ENCODE data around the gene TEX261.

TEX261 gene

DNA sequence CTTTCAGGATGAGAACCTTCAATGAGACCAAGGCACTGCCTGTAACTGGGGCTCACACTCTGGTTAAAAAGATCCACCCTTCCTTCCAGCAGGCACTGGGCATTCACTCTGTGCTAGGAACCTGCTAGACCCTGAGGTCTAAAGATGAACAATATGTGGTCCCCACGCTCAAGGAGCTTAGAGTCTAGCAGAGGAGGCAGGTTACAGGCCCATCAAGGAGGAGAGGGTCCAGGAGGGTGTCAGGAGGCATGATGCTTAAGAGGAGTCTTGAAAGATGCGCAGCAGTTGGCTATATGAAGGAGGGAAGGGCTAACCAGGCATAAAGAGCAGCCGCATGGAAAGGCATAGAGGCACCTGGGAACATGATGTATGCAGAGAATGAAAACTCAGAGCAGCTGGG, 11.7 kb downstream of the TEX261 start:
- DNase-seq (ENCODE audit: low read depth, low spot score) = no peak

DNA sequence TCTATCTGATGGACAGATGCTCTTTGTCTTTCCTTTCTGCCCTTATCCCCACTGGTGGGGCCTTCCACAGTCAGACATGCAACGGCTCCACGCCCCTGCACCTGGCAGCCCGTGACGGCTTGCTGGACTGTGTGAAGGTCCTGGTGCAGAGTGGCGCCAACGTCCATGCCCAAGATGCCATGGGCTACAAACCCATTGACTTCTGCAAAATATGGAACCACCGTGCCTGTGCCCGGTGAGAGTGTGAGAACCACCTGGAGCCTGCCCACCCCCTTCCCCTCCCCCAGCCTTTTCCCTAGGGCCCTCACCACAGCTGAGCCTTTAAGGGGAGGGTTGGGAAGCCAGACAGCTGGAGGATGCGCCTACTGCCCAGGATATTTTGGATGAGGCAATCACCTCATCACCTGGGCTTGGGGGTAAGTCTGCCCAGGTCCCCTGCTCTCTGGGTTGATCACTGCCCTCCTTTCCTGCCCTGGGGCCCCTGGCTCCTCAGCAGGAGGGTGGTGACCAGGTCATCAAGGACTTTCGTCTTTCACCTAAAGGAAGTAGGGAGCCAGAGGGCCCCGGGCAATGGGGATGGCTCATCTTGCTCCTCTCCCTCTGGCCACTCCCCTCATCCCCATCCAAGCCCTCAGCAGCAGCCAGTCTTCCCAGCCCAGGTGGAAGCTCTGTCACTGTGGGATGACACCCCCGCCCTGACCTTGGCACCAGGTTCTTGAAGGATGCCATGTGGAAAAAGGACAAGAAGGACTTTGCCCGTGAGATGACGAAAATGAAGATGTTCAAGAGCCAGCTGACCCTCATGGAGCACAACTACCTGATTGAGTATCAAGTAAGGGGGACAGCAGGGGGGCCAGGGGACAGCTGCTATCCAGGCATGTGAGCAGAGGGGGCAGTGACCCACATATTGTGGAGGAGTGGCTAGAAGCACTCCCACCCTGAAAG, 12.5 kb downstream of the TEX261 start:
- no peak for DNase-seq (ENCODE audit: low read depth, low spot score)

DNA sequence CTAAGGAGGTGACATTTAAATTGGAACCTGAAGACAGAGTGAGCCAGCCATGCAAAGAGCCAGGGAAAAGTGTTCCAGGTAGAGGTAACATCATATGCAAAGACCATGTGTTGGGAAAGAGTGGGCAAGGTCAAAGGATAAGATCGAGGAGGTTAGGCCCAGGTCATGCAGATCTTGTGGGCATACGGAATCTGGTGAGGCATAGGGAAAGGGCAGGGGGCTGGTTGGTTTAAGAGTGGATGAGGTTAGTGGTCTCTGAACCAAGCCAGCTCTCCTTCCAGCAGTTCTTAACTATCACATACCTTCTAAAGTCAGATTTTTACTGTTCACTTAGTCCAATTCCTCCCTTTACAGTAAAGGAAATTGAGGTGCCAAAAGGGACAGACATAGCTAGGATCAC, 13.3 kb downstream of the TEX261 start:
- DNase-seq (ENCODE audit: low read depth, low spot score) = no peak

DNA sequence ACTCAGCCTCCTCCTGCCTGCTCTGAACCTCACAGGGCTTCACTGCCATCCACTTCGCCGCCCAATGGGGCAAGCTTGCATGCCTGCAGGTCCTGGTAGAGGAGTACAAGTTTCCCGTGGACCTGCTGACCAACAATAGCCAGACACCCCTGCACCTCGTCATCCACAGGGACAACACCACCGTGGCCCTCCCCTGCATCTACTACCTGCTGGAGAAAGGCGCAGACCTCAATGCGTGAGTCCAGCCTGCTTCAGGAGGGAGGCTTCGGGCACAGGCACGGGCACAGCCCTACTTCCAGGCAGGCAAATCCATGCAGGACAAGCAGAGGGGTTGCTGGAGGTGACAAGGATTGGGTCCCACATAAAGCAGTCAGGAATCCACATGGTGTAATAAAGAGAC, 15.0 kb downstream of the TEX261 start:
- no peak for DNase-seq (ENCODE audit: low read depth, low spot score)

DNA sequence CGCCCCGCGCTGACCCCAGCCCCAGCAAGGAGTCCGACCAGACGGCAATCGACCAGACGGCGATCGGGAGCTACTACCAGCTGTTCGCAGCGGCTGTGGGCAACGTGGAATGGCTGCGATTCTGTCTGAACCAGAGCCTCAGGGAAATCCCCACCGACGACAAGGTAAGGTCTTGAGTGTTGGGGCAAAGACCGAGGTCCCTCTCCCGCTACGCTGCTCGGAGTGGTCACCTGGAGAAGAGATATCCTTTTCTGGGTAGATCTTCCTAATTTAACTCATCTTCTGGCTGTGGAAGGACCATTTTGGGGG, 15.5 kb downstream of the TEX261 start:
- no peak for DNase-seq (ENCODE audit: low read depth, low spot score)

DNA sequence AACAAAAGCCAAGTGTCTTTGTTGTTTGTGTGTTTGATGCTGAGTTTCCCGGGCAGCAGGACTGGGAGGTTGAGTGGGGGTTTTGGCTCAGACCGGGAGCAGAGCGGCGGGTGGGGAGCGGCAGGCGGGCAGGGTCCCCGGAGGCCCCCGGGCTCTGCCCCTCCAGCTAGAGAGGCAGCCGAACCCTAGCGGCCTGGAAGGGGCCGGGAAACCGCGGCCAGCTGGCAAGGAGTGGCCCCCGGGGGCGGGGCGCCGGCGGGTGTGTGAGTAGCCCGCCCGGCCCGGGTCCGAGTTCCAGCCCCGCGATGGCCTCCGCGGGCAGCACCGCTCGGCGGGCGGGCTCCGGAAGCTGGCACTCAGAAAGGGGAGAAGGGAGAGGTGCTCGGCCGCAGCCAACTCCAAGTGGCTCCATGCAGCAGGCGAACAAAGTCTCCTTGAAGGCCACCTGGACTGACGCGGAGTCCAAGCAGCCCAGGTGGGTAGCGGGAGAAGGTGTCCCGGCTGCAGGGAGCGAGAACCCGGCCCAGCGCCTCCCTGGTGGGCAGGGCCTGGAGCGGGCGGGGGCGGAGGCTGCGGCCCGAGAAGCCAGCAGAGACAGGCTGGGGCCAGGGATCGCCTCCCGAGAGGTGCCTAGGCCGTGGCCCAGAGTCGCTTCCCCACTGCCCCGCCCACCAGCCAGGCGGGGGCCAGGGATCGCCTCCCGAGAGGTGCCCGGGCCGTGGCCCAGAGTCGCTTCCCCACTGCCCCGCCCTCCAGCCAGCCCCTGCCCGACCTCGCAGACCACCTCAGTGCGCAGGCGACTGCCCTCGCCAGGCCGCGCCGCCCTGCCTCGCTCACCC, 16.1 kb downstream of the TEX261 start, which contains the start of gene ANKRD53:
TSS of gene ANKRD53 (plus strand) at position 290 of the 839 bp plus-strand sequence. CDS start at position 306, 16 bp downstream.
- DNase-seq (ENCODE audit: low read depth, low spot score) = no peak

DNA sequence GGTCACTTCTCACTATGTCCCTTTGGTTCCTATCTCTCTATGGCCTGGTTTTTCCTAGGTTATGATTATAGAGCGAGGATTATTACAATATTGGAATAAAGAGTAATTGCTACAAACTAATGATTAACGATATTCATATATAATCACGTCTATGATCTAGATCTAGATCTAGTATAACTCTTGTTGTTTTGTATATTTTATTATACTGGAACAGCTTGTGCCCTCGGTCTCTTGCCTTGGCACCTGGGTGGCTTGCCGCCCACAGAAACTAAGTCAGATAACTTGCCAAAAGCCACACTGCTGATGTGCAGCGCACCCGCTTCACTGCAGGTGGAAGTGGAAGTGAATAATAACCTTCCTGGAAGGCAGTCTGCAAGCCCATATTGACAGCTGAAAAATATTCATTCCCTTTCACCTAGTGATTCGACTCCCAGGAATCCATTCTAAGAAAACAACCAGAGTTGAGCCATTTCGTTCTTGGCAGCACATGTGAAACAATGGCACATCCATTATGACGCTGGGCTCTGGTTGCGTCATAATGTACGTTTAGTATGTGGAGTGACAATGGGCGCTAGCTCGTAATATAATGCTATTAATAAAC, 17.0 kb downstream of the TEX261 start:
- no peak for DNase-seq (ENCODE audit: low read depth, low spot score)

DNA sequence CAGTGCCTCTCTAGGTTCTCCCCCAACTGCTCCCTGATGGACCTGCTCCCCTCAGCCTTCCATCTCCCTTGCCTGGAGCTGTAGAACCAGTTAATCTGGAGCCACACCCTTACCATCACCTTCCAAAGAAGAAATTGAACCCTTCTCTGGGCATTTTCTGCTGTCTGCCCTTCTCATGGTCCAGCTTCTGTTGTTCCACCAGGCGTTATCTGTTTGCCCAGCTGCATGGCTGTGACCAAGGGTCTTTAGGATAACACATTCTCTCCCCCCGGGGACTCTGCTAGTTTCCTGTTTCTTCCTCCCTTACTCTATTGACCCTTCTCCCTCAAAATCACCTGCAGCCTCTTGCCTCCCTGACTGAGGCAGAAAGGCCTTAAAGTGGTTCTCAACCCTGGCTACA, 19.4 kb downstream of the TEX261 start:
- no peak for DNase-seq (ENCODE audit: low read depth, low spot score)

DNA sequence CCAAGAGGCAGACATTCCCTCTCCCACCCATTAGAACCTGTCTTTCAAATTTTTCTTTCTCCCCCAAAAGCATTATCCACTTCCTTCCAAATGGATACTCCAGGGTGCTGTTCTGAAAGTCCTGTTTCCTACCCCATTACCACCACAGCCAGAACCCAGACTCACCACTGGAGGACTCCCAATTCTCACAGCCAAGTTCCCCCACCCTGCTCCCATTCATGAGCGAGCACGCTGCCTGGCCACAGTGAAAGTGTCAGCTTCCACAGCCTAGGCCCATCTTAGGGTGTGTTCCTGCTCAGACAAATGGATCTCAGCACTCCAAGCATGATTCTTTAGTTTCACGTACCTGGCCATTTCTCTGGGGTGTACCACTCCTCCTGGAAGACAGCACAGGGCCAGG, 20.1 kb downstream of the TEX261 start:
- DNase-seq (ENCODE audit: low read depth, low spot score) = no peak

DNA sequence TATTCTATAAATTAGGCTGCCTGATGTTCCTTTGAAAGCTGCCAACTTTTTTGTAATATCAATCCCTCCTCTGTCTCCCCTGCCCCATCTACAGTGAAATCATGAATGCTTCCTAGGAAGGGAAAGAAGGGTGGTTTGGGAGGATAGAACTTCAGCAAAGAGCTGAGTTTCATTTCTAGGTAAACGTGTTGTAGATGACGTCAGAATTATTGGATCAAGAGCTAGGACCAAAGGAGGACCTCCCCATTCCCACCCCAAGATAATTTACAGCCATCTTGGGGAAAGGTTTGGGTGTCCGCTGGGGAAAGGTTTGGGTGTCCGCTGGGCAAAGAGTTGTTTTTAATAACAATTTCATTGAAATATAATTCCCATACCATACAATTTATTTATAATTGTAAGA, 27.5 kb downstream of the TEX261 start:
- DNase-seq (ENCODE audit: low read depth, low spot score) = no peak

DNA sequence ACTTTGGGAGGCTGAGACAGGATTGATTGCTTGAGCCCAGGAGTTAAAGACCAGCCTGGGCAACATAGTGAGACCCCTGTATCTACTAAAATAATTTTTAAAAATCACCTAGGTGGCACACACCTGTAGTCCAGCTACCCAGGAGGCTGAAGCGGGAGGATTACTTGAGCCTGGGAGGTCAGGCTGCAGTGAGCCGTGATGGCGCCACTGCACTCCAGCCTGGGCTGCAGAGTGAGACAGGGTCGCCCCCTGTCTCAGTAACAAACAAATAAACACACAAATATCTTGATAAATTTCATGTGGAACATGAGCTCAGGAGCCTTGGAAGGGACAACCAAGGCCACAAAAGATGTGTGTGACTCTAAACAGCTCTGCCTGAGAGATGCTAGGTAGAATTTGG, 28.0 kb downstream of the TEX261 start:
- DNase-seq (ENCODE audit: low read depth, low spot score) = no peak

DNA sequence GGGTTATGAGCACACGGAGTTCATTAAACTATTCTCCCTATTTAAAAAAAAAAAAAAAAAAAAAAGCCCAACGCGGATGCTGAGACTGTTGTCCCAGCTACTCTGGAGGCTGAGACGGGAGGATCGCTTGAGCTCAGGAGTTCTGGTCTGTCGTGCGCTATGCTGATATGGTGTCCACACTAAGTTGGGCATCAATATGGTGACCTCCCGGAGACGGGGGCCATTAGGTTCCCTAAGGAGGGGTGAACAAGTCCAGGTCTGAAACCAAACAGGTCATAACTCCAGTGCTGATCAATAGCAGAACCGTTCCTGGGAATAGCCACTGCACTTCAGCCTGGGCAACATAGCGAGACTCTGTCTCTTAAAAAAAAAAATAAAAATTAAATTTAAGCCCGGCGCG, 29.2 kb downstream of the TEX261 start:
- no peak for DNase-seq (ENCODE audit: low read depth, low spot score)

DNA sequence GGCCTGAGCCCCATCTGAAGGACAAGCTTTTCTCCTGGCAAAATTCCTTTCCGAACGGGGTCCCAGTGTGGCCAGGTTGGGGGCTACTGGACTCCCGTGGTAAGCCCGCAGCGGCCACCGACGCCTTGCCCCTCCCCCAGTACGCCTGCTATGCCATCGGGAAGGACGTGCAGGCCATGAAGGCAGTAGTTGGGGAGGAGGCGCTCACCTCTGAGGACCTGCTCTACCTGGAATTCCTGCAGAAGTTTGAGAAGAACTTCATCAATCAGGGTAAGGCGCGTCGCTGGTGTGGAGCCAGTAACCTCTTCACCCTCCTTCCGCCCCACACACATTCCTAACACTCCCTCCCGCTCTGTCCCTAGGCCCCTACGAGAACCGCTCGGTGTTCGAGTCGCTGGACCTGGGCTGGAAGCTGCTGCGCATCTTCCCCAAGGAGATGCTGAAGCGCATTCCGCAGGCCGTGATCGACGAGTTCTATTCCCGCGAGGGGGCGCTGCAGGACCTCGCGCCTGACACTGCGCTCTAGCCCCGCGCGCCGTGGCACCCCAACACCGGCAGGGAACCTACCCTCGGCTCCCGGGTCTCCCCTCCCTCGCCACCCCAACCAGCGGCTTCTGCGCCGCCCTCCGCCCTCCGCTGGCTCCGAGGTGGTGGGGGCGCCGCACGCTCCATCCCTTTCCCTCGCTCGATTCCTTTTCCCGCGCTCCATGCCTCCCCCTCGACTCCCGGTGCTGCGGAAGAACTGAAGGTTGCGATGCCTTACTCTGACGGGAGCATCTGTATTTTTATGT, 29.9 kb downstream of the TEX261 start:
- DNase-seq (ENCODE audit: low read depth, low spot score) = no peak

DNA sequence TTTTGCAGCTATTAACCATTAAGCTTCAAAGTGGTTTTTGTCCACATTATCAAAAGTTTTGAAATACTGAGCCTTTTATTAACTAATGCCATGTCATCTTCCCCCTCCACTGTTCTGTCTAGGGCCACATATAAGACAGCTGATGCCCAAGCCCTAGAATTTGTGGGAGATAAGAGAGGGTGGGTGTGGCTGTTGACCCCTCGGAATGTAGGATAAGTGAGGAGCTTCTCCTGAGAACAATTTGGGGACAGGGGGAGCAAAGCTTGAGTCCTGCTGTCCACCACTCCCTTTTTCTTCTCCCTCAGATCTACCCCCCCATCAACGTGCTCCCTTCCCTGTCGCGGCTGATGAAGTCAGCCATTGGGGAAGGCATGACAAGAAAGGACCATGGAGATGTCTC, 30.5 kb downstream of the TEX261 start:
- DNase-seq (ENCODE audit: low read depth, low spot score) = no peak

DNA sequence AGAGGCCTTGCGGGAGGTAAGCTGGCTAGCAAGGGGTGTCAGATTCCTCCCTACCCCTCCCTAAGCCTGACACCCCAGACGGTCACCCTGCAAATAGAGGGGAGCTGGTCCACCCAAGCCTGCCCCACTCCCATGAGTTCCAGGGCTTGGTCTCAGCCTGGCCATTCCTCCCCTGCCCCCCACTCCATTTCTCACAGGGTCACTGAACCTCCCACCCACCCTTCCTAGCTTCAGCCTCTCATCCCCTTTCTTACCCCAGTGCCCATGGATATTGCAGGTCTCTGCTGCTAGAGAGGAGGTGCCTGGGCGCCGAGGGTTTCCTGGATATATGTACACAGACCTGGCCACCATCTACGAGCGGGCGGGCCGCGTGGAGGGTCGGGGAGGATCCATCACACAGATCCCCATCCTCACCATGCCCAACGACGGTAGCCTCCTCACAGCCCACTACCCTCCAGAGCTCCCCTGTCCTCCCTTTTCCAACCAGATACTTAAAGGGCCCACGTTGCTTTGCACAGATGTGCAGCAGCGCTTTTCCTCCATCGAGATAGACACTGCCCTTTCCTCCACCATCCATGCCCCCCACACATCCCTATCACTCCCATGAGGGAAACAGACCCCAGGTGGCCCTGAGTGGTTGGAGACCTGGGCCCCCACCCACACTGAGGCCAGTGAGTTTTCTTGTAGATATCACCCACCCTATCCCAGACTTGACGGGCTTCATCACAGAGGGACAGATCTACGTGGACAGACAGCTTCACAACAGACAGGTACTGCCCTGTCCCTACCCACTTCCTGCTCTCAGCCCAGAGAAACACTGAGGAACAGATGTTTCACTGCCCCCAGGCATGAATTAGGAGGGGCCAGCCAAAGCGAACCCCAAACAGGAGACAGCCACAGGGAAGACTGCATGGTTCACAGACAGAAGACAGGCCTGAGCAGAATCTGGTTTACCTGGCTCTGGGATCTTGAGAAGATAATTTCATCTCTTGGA, 31.5 kb downstream of the TEX261 start:
- DNase-seq (ENCODE audit: low read depth, low spot score) = no peak

DNA sequence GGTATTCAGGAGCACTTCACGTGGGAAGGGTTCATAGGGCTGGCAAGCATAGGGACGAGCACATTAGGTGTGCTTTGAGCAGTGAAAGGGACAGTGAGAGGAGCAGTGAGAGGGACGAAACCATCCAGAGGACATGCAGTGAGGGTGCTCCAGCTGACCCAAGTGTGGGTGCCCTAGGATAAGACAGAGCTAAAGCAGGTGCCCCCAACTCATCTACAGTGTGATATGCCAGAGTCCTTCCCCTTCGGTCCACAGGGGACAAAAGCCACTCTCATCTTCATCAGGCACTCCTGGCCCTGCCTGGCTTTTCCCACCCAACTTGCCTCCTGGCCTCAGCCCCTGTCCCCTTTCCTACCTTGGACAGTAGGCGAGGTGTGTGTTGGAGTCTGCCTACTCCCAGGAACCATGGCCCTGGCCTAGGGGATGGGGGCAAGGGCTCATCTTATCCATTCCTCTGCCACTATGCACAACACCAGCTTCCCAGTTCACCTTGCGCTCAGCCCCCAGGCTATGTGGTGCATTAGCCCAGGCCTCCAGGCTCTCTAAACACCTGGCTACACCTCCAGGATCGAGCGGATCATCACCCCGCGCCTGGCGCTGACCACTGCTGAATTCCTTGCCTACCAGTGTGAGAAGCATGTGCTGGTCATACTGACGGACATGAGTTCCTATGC, 32.3 kb downstream of the TEX261 start:
- DNase-seq (ENCODE audit: low read depth, low spot score) = no peak

DNA sequence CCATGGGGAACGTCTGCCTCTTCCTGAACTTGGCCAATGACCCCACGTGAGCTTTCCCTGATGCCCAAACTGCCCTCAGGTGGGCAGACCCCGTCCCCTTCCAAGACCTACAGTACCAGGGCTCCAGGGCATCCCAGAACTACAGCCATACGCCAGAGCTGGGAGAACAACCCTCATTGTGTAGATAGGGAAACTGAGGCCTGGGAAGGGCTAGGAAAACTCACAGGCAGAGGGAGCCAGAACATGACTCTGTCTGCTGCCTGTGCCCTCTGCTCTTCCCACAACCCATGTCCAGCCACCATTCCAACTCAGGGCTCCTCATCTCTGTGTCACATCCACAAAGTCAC, 33.1 kb downstream of the TEX261 start:
- DNase-seq (ENCODE audit: low read depth, low spot score) = no peak

DNA sequence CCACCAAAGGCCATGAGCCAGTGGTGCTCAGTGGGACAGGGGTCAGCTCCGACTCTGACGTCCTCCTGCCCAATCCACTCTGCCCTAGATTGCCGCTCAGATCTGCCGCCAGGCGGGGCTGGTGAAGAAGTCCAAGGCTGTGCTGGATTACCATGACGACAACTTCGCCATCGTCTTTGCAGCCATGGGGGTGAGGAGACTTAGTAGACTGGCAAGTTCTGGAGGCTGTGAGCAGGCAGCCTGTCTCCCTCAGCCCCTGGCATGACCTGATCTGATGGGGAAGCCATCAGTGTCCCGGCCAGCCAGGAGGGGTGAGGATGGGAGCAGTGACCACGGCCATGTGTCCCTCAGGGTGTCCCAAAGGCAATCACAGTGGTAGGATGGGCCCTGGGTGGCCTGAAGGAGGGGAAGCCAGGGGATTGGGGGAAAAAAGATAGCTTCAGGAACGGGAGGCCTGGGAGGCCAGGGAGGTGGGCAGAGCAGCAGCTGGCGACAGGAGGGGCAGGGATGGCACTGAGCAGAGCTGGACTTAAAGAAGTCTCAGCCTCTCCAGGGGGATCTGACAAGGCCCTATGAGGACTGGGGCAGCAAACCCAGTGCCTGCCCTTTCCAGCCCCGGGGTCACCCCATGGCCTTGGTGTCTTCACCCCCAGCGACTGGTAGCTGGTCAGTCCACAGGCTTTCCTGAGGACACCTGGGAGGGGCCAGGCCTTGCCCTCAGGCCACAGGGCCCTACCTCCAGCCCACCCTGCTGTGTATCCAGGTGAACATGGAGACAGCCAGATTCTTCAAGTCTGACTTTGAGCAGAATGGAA, 33.6 kb downstream of the TEX261 start:
- no peak for DNase-seq (ENCODE audit: low read depth, low spot score)

Data from smooth muscle cell of the brain vasculature (primary cell).